Breast epithelium (tissue), 3 donors: ENCODE results near the gene LGI4.

ENCODE experiments used
- CTCF ChIP-seq, 3 donors: fragments of 450-650 bp; IDR thresholded peaks; one replicate each; pipeline ENCODE4 v1.5.1; 2016 to 2017; ENCODE audit warnings: antibody characterized with exemption in 3 of 3, mild to moderate bottlenecking in 3 of 3, moderate library complexity in 3 of 3
- POLR2A ChIP-seq: fragments of 450-650 bp; IDR thresholded peaks from one replicate; pipeline ENCODE4 v1.6.1; 2016; ENCODE audit warnings: antibody characterized with exemption, mild to moderate bottlenecking, moderate library complexity
- POLR2AphosphoS5 ChIP-seq, 3 donors: sonication (generic); formaldehyde crosslinking; IDR thresholded peaks; one replicate each; pipeline ENCODE4 v1.6.1; 2017; ENCODE audit warnings: antibody characterized with exemption in 3 of 3

DNA sequence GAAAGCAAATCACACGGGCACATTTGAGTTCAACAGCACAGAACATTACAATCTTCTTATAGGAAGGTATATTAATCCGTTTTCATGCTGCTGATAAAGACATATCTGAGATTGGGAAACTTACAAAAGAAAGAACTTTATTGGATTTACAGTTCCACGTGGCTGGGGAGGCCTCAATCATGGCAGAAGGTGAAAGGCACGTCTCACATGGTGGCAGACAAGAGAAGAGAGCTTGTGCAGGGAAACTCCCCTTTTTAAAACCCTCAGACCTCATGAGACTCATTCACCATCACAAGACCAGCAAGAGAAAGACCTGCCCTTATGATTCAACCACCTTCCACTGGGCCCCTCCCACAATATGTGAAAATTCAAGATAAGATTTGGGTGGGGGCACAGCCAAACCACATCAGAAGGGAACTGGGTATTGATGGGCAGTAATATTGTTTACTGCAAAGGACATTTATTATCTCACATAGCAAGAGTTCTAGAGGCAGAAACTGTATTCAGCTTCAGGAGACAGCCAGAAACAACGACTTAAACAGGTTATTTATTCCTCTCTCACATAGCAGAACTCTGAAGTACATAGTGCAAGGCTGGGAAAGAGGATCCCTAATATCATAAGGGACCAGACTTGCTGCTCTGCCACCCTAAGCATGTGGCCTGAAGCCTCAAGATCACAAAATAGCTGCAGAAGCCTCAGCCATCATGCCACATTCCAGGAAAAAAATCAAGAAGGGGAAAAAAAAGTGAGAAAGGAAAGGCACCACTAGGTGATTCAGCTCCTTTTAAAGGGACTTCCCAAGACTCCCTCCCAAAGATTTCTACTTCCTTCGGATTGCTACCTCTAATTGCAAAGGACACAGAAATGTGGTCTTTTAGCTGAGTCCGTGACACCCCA, 42.8 kb upstream of the LGI4 start:
- TF ChIP-seq CTCF (IDR thresholded peaks at IDR 0.05), result no peak
- no peak for TF ChIP-seq POLR2A
- no peak for TF ChIP-seq POLR2AphosphoS5 (IDR thresholded peaks at IDR 0.05)
